ENCODE results near the gene RAF1.
"Not testable (repeated sequence)": the region's sequence is repeated elsewhere in the genome, so short reads cannot be mapped to it uniquely, and the experiment has no call there.

The RAF1 gene

DNA sequence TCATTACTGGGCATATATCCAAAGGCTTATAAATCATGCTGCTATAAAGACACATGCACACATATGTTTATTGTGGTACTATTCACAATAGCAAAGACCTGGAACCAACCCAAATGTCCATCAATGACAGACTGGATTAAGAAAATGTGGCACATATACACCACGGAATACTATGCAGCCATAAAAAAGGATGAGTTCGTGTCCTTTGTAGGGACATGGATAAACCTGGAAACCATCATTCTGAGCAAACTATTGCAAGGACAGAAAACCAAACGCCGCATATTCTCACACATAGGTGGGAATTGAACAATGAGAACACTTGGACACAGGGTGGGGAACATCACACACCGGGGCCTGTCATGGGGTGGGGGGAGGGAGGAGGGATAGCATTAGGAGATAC, 23.1 kb downstream of the RAF1 start:
- DNase-seq (ENCODE audit: low read depth in 2 of 2): not testable (repeated sequence)

GRCh38 chr3:12638105-12638504, 25.8 kb downstream of the RAF1 start:
- DNase-seq (ENCODE audit: low read depth in 2 of 2): no peak

DNA sequence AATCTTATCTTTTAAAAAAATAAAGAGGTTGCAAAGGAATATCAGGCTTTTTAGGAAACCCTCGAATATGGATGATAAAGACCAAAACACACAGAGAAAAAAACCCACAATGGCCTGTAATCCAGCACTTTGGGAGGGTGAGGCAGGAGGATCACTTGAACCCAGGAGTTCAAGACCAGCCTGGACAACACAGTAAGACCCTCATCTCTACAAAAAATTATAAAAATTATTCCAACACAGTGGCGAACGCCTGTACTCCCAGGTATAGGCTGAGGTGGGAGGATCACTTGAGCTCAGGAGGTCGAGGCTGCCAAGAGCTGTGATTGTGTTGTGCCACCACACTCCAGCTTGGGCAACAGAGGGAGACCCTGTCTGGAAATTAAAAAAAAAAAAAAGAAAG, 30.8 kb downstream of the RAF1 start:
- no peak for DNase-seq (ENCODE audit: low read depth in 2 of 2)

- DNase-seq (ENCODE audit: low read depth in 2 of 2): no peak
Measured at GRCh38 chr3:12632523-12632922, 31.4 kb downstream of the RAF1 start.

DNA sequence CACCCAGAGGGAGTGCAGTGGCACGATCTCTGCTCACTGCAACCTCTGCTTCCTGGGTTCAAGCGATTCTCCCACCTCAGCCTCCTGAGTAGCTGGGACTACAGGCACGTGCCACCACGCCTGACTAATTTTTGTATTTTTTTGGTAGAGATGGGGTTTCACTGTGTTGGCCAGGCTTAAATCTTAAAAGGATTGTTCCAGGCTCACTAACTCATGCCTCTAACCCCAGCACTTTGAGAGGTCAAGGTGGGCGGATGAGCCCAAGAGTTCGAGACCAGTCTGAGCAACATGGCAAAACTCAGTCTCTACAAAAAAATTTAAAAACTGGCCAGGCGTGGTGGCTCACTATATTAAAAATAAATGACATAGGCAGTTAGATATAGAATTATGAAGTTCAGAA, 33.1 kb downstream of the RAF1 start:
- DNase-seq (ENCODE audit: low read depth in 2 of 2): not testable (repeated sequence)

DNA sequence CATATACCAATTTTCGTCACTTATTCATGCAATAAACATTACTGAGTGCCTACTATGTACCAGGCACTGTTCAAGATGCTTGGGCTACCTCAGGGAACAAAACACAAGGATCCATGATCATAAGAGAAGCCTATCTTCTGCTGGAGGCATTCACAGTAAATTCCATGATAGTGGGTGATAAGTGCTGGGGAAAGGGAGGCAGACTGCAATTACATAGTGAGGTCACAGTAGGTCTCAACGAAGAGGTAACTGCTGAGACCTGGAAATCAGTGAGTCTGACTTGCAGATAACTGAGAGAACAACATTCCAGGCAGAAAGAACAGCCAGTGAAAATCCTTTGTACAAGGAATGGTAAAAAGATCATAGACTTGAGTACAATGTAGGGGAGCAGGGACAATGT, 33.6 kb downstream of the RAF1 start:
- no peak for DNase-seq (ENCODE audit: low read depth in 2 of 2)

- DNase-seq (ENCODE audit: low read depth in 2 of 2): no peak
Measured at GRCh38 chr3:12629560-12629959, 34.4 kb downstream of the RAF1 start.

DNA sequence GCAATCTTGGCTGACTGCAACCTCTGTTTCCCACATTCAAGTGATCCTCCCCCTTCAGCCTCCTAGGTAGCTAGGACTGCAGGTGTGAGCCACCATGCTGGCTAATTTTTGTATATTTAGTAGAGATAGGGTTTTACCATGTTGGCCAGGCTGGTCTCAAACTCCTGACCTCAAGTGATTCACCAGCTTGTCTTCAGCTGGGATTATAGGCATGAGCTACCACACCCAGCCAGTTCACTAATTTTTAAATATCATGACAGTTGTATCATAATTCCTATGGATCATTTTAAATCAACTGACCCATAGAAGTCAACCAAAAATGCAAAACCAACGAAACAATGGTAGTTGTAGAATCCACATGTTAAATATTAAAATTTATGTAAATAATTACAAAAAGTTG, 35.1 kb downstream of the RAF1 start:
- no peak for DNase-seq (ENCODE audit: low read depth in 2 of 2)

DNA sequence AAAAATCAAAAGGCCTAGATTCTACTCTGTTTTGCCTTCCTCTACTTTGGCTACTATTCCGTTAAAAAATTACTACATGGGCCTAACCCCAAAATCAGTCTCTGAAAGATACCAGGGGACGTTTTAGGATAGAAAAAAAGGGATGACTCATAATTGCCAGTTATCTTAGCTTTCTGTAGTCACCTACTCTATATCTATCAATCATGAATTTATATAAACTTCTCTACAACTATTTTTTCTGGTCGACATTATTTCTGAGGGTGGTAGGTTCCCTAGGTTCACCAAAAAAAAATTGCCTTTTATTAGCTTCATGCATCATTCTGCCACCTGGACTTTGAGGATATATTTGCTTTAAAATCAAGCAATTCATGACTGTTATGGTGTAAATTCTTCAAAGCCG, 36.5 kb downstream of the RAF1 start:
- DNase-seq (ENCODE audit: low read depth in 2 of 2): no peak

DNA sequence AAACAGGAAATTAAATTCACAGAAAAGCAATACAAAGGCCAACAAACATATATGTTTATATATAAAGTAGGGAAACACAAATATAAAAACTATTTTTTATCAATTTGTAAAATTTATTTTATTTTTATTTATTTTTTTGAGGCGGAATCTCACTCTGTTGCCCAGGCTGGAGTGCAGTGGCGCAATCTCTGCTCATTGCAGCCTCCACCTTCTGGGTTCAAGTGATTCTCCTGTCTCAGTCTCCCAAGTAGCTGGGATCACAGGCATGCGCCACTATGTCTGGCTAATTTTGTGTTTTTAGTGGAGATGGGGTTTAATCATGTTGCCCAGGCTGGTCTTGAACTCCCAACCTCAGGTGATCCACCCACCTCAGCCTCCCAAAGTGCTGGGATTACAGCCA, 39.0 kb downstream of the RAF1 start:
- DNase-seq (ENCODE audit: low read depth in 2 of 2): not testable (repeated sequence)

DNA sequence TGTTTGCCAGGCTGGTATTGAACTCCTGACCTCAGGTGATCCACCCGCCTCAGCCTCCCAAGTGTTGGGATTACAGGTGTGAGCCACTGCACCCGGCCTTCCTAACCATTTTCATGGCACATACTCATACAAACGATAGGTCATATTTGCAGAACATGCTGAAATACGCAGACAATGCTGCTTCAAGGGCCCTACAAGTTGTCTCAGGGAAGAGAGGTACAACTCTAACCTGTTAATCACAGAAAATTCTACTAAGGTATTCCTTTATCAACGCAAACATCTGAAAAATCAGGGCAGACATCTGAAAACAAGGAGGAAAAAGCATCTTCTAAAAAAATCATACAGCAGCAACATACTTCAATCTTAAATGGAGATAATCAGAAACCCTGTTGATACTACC, 39.9 kb downstream of the RAF1 start:
- DNase-seq (ENCODE audit: low read depth in 2 of 2): no peak

GRCh38 chr3:12622335-12622734, 41.6 kb downstream of the RAF1 start:
- DNase-seq (ENCODE audit: low read depth in 2 of 2): no peak

DNA sequence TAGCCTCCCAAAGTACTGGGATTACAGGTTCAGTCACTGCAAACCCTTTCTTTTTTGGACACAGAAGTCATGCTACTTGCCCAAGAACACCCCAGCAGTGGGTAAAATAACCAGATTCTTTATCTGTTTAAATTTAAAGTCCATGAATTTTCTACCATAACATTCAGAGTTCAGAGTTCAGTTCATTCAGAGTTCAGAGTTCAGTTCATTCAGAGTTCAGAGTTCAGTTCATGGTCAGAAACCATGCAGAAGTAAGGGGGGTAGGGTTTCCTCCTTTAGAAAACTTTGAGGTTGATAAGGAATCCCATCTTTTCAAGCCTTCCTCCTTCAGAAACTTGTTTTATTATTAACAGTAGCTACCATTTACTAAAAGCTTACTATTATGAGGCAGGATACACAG, 43.2 kb downstream of the RAF1 start:
- no peak for DNase-seq (ENCODE audit: low read depth in 2 of 2)

GRCh38 chr3:12620305-12620704, 43.6 kb downstream of the RAF1 start:
- DNase-seq (ENCODE audit: low read depth in 2 of 2): no peak

DNA sequence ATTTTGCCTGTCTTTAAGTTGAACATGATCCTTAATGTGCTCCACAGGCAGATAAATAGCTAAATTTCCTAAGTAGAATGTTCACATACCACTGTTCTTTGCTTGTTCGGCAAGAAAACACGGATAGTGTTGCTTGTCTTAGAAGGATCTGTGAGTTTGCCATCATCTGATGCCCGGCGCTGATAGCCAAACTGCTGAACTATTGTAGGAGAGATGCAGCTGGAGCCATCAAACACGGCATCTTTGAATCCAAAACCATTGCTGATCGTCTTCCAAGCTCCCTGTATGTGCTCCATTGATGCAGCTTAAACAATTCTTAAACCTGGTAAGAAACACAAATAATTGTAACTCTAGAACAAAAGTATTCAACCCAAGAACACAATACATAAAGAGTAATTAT, 45.5 kb downstream of the RAF1 start:
- DNase-seq (ENCODE audit: low read depth in 2 of 2): no peak

- DNase-seq (ENCODE audit: low read depth in 2 of 2): no peak
Measured at GRCh38 chr3:12615266-12615665, 48.7 kb downstream of the RAF1 start.

DNA sequence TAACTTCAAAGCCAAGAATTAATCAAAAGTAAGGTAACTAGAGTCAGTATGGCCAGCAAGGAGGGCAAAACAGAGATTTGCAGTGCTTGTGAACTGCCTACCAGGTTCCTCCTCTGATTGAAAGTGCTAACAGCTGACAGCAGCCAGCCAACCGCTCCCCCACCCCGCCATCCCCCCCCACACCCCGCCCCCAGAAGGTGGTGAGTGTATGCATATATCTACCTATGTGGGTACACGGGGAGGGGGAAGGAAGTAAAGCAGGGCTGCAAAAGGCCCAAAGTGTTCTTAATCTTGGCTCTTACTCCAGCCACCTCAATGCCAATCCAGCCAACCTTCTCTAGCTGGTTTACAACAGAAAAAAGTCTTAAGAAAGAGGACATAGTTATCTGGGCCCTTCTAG, 50.7 kb downstream of the RAF1 start:
- peak in 1 of 2 donors; percentile 5 for DNase-seq (ENCODE audit: low read depth in 2 of 2)

GRCh38 chr3:12612514-12613226, 51.2 kb downstream of the RAF1 start:
- DNase-seq (ENCODE audit: low read depth in 2 of 2): no peak

GRCh38 chr3:12611117-12611516, 52.8 kb downstream of the RAF1 start:
- DNase-seq (ENCODE audit: low read depth in 2 of 2): no peak

DNA sequence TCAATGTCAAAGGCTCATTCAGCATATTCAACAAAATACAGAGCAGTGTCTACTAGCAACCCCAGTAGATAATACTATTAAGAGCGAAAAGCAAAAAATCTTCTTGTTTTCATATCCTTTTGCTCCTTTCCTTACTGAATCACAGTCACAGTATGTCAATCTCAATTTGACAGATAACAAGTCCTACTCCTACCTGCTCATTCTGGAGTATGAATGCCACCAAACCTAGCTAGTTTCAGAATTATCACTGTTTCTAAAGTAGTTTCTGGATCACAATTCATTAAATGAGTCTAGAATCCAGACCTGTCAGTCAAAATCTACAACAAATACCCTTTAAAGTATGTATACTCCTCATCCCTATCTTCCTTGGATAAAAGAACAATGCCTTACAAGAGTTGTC, 55.5 kb downstream of the RAF1 start:
- no peak for DNase-seq (ENCODE audit: low read depth in 2 of 2)

GRCh38 chr3:12603969-12604368, 59.9 kb downstream of the RAF1 start:
- no peak for DNase-seq (ENCODE audit: low read depth in 2 of 2)

GRCh38 chr3:12601072-12601471, 62.8 kb downstream of the RAF1 start:
- no peak for DNase-seq (ENCODE audit: low read depth in 2 of 2)

DNA sequence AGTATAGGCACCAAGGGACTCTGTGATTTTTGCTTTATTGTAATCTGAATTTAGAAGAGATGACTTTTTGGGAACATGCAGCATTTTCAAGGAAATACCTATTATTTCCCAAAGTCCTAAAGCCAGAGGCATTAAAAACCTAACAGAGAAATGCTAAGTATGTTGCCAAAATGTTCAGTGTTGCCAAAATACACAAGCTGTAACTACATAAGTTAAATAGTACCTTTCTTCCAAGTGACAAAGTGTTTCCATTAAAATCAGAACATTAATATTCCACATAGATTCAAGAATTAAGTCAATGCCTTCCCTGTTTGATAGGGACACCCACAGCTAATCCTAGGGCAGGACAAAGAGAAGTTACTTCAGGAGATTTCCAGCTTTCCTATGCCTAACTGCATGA, 65.0 kb downstream of the RAF1 start:
- no peak for DNase-seq (ENCODE audit: low read depth in 2 of 2)

- DNase-seq (ENCODE audit: low read depth in 2 of 2): no peak
Measured at GRCh38 chr3:12593473-12593872, 70.4 kb downstream of the RAF1 start.

All from stimulated activated CD8-positive, alpha-beta memory T cell treated with anti-CD3 and anti-CD28 coated beads, Interleukin-7, amount 100 ng/mL, for 4 hours (primary cell).